Prostate gland (tissue), 2 donors: ENCODE data around the gene CIP2A.

Source experiments
- CTCF ChIP-seq, 4 experiments: fragments of 200-600 bp in 2 of 4; fragments of 450-650 bp in 2 of 4; sonication (generic) in 2 of 4; IDR thresholded peaks; 1 replicate in 3 of 4; 2 replicates in 1 of 4; pipeline ENCODE4 v1.5.1; 2016 to 2019; ENCODE audit warnings: antibody characterized with exemption in 4 of 4, mild to moderate bottlenecking in 2 of 4, moderate library complexity in 2 of 4
- POLR2A ChIP-seq: fragments of 450-650 bp; IDR thresholded peaks from one replicate; pipeline ENCODE4 v1.6.1; 2016; ENCODE audit warnings: antibody characterized with exemption, mild to moderate bottlenecking
- POLR2AphosphoS5 ChIP-seq: sonication (generic); formaldehyde crosslinking; IDR thresholded peaks from one replicate; pipeline ENCODE4 v1.6.1; 2017; ENCODE audit warnings: antibody characterized with exemption

- no peak for TF ChIP-seq CTCF (IDR thresholded peaks at IDR 0.05)
- no peak for TF ChIP-seq POLR2A
- TF ChIP-seq POLR2AphosphoS5: no peak
These were observed 85.5 kb downstream of the CIP2A start for GRCh38 chr3:108503722-108504121.
